HG03064 (cell line): ENCODE measurements around the gene OTOP3.
"Not testable (repeated sequence)": the region's sequence is repeated elsewhere in the genome, so short reads cannot be mapped to it uniquely, and the experiment has no call there.

Source experiments
- ATAC-seq: cut with Tn5 transposase; IDR thresholded peaks from one replicate; pipeline ENCODE4 v1.9.1; 2021; ENCODE audit warnings: low read depth; ENCODE audit not compliant: unreplicated experiment

Gene OTOP3

GRCh38 chr17:74981318-74981978 is 45.8 kb downstream of the OTOP3 start:
- no peak for ATAC-seq

- no peak for ATAC-seq
These were observed 46.4 kb downstream of the OTOP3 start for GRCh38 chr17:74981979-74982662.

GRCh38 chr17:74982663-74983313 is 47.1 kb downstream of the OTOP3 start:
- ATAC-seq = not testable (repeated sequence)

GRCh38 chr17:74986206-74986576 is 50.5 kb downstream of the OTOP3 start:
- no peak for ATAC-seq

GRCh38 chr17:74987418-74987908 is 51.8 kb downstream of the OTOP3 start, which contains the start of gene CDR2L:
CDR2L (plus strand) TSS chr17:74987632; CDS start chr17:74988044, 412 bp downstream.
- ATAC-seq = peak; percentile 85

- peak; percentile 44 for ATAC-seq
These were observed 52.4 kb downstream of the OTOP3 start for GRCh38 chr17:74987909-74988711.

GRCh38 chr17:74990581-74991105 is 54.9 kb downstream of the OTOP3 start:
- ATAC-seq = no peak

GRCh38 chr17:74992223-74992622 is 56.5 kb downstream of the OTOP3 start:
- no peak for ATAC-seq

GRCh38 chr17:74994440-74994839 is 58.7 kb downstream of the OTOP3 start:
- ATAC-seq = no peak

- ATAC-seq = no peak
These were observed 60.1 kb downstream of the OTOP3 start for GRCh38 chr17:74995847-74996246.

- ATAC-seq = no peak
These were observed 63.1 kb downstream of the OTOP3 start for GRCh38 chr17:74998783-74999182.

- no peak for ATAC-seq
These were observed 63.8 kb downstream of the OTOP3 start for GRCh38 chr17:74999523-74999922.
